Tibial nerve (tissue), 4 donors: Measurements from ENCODE around the gene CACNA1A. TPM values are rescaled to one million over a fixed set of nuclear protein-coding genes. Genes with fewer than 3 reads are reported as not detected.

Source experiments
- DNase-seq, 2 donors: peaks; one replicate each; pipeline ENCODE4 v3.0.0-alpha.2; 2019; ENCODE audit warnings: low spot score in 2 of 2
- H3K27ac ChIP-seq, 4 donors: fragments of 200-600 bp; sonication (generic) in 3 of 4; one replicate each; pipeline ENCODE4 v1.5.1; 2017 to 2019; ENCODE audit warnings: mild to moderate bottlenecking in 1 of 4
- H3K27me3 ChIP-seq, 2 donors: fragments of 200-600 bp; sonication (generic) in 1 of 2; one replicate each; pipeline versions ENCODE4 v1.5.1 to v1.6.0; 2017 to 2019
- H3K36me3 ChIP-seq, 3 donors: fragments of 200-600 bp; sonication (generic); one replicate each; pipeline ENCODE4 v1.5.1; 2018 to 2019
- H3K4me1 ChIP-seq, 4 donors: fragments of 200-600 bp; sonication (generic) in 3 of 4; one replicate each; pipeline ENCODE4 v1.5.1; 2017 to 2019
- H3K4me3 ChIP-seq, 4 donors: fragments of 200-600 bp; sonication (generic) in 3 of 4; one replicate each; pipeline ENCODE4 v1.5.1; 2017 to 2019; ENCODE audit warnings: mild to moderate bottlenecking in 1 of 4, moderate library complexity in 1 of 4
- H3K9me3 ChIP-seq, 4 donors: fragments of 200-600 bp; sonication (generic) in 3 of 4; one replicate each; pipeline ENCODE4 v1.5.1; 2017 to 2019
- CTCF ChIP-seq, 5 experiments: fragments of 200-600 bp in 3 of 5; fragments of 450-650 bp in 2 of 5; sonication (generic) in 3 of 5; IDR thresholded peaks; one replicate each; pipeline ENCODE4 v1.5.1; 2016 to 2019; ENCODE audit warnings: antibody characterized with exemption in 5 of 5, mild to moderate bottlenecking in 3 of 5, moderate library complexity in 2 of 5
- EP300 ChIP-seq, 2 donors: sonication (generic); formaldehyde crosslinking; IDR thresholded peaks; one replicate each; pipeline ENCODE4 v1.6.1; 2017; ENCODE audit warnings: antibody characterized with exemption in 2 of 2, mild to moderate bottlenecking in 1 of 2
- POLR2A ChIP-seq, 2 donors: fragments of 450-650 bp; IDR thresholded peaks; one replicate each; pipeline ENCODE4 v1.6.1; 2017; ENCODE audit warnings: antibody characterized with exemption in 2 of 2, mild to moderate bottlenecking in 2 of 2, moderate library complexity in 2 of 2
- WGBS, 2 donors: methylation state at CpG; one replicate each; pipeline ENCODE4 v1.1.5; 2018; 5-methylcytosine and 5-hydroxymethylcytosine counted together
- total RNA-seq, 4 donors: library from RNA; depleted of rRNA; stranded (reverse); fragments of >200 nt; gene quantifications; one replicate each; pipeline ENCODE4 v1.1.0, GENCODE V29; 2016

Gene CACNA1A
- total RNA-seq, 4 donors from 2014 or later: 4.0 to 10.2 (median 9.3) TPM

- Histone ChIP-seq H3K27ac (no peak overlapping the region), H3K27me3 (no peaks in the 10 kb centered on the region), H3K4me1 (peaks cover 0 to 28% (median 11%) of the 10 kb centered on the region in 4 donors), H3K36me3 (no peaks in the 10 kb centered on the region), H3K4me3 (no peak overlapping the region), H3K9me3 (no peaks in the 10 kb centered on the region)
- WGBS, 2 donors: 64 to 65% methylated on average over 19 to 20 of the region's 20 CpGs
- TF ChIP-seq CTCF (IDR thresholded peaks at IDR 0.05) (no peak), EP300 (IDR thresholded peaks at IDR 0.05) (no peak), POLR2A (IDR thresholded peaks at IDR 0.05) (no peak)
- no peak for DNase-seq
Measured at GRCh38 chr19:13210941-13211340, 295.3 kb downstream of the CACNA1A start.

GRCh38 chr19:13210339-13210775 is 295.9 kb downstream of the CACNA1A start:
- H3K36me3 ChIP-seq: no peaks in the 10 kb centered on the region
- H3K27ac ChIP-seq: no peak overlapping the region
- WGBS, 2 donors: 53 to 55% methylated on average over 13 of the region's 13 CpGs
- H3K27me3 ChIP-seq: no peaks in the 10 kb centered on the region
- no peak overlapping the region for H3K4me3 ChIP-seq
- TF ChIP-seq EP300 (IDR thresholded peaks at IDR 0.05) (no peak), POLR2A (IDR thresholded peaks at IDR 0.05) (no peak), CTCF (IDR thresholded peaks at IDR 0.05) (no peak)
- no peaks in the 10 kb centered on the region for H3K9me3 ChIP-seq
- peaks cover 0 to 28% (median 11%) of the 10 kb centered on the region in 4 donors for H3K4me1 ChIP-seq
- DNase-seq: no peak

- no peak for DNase-seq
- no peaks in the 10 kb centered on the region for H3K36me3 ChIP-seq
- H3K4me1 ChIP-seq: peaks cover 0 to 28% (median 11%) of the 10 kb centered on the region in 4 donors
- H3K9me3 ChIP-seq: no peaks in the 10 kb centered on the region
- WGBS, 2 donors: 83 to 87% methylated on average over 3 to 12 of the region's 13 CpGs
- H3K4me3 ChIP-seq: peak overlapping the region in 1 of 4 donors; percentile 1
- no peaks in the 10 kb centered on the region for H3K27me3 ChIP-seq
- TF ChIP-seq EP300 (IDR thresholded peaks at IDR 0.05) (no peak), POLR2A (IDR thresholded peaks at IDR 0.05) (no peak), CTCF (IDR thresholded peaks at IDR 0.05) (no peak)
- peak overlapping the region in 2 of 4 donors; percentile 79 to 84 for H3K27ac ChIP-seq
Measured at GRCh38 chr19:13209484-13210338, 296.6 kb downstream of the CACNA1A start.

- TF ChIP-seq CTCF (IDR thresholded peaks at IDR 0.05): no peak
- no peak for TF ChIP-seq EP300 (IDR thresholded peaks at IDR 0.05)
- no peak for TF ChIP-seq POLR2A (IDR thresholded peaks at IDR 0.05)
- H3K4me1 ChIP-seq: peaks cover 0 to 28% (median 11%) of the 10 kb centered on the region in 4 donors
- no peaks in the 10 kb centered on the region for H3K27me3 ChIP-seq
- peak overlapping the region; percentile 54 to 84 (median 80) for H3K27ac ChIP-seq
- no peaks in the 10 kb centered on the region for H3K36me3 ChIP-seq
- DNase-seq: no peak
- H3K4me3 ChIP-seq: peak overlapping the region; percentile 39 to 60 (median 52)
- no peaks in the 10 kb centered on the region for H3K9me3 ChIP-seq
- 69 to 82% methylated on average over 19 to 38 of the region's 52 CpGs for WGBS, 2 donors
Measured at GRCh38 chr19:13208672-13209483, 297.4 kb downstream of the CACNA1A start.
